IPS DF 19.7 (cell line): ENCODE results near the gene USP7.
"Not testable (repeated sequence)": the region's sequence is repeated elsewhere in the genome, so short reads cannot be mapped to it uniquely, and the experiment has no call there.

Experiments
- DNase-seq: peaks from one replicate; pipeline ENCODE4 v3.0.0-alpha.2; 2013; ENCODE audit warnings: low read depth, low spot score

USP7 gene

DNA sequence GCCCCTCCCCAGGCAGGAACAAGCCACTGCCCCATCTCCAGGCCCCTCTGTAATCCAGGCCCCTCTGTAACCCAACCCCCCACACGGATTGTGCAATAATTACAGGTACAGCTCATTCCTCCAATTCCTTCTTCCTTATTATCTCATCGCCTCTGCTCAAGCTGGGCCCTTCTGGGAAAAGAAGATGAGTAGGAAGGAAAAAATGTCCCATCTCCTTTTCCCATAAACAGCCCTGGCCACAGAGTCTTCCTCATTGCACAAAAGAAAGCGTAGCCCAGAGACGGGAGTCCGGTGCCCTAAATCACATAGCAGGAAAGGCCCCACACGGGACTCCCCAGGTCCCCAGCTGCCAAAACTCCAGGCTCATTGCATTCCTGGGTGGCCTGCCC, 85.2 kb downstream of the USP7 start:
- no peak for DNase-seq

DNA sequence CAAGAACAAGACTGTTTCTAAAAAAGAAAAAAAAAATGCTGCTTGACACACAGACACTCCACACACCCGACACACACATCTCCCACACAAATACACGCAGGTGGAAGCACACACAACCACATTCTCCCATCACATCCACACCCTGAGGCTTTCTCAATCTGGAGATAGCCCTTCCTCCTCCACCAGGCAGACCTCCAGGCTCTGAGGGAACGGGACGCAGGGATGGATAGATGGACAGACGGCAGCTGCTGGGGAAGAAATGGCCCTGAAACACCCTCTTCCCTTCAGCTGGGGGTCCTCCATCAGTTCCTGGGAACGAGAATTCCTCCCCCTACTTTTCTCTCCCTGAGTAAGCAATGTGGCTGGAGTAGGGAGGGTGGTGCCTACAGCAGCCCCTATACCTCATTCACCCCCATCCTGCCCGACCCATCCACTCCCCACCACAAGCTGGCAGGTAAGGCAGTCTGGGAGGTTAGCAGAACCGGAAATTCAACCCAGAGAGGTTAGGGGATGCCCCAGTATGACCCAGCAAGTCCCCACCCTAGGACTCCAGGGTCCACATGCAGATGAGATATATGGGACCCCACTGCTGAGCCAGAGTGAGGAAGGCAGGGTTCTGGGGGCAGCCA, 85.7 kb downstream of the USP7 start:
- DNase-seq: no peak

GRCh38 chr16:8875317-8875716, 88.4 kb downstream of the USP7 start:
- DNase-seq: not testable (repeated sequence)

- DNase-seq: no peak
Measured at GRCh38 chr16:8874388-8874787, 89.3 kb downstream of the USP7 start.

DNA sequence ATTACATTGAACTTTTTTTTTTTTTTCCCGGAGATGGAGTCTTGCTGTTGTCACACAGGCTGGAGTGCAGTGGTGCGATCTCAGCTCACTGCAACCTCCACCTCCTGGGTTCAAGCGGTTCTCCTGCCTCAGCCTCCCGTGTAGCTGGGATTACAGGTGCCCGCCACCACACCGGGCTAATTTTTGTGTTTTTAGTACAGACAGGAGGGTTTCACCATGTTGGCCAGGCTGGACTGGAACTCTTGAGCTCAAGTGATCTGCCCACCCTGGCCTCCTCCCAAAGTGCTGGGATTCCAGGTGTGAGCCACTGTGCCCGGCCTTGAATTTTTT, 89.9 kb downstream of the USP7 start:
- not testable (repeated sequence) for DNase-seq

DNA sequence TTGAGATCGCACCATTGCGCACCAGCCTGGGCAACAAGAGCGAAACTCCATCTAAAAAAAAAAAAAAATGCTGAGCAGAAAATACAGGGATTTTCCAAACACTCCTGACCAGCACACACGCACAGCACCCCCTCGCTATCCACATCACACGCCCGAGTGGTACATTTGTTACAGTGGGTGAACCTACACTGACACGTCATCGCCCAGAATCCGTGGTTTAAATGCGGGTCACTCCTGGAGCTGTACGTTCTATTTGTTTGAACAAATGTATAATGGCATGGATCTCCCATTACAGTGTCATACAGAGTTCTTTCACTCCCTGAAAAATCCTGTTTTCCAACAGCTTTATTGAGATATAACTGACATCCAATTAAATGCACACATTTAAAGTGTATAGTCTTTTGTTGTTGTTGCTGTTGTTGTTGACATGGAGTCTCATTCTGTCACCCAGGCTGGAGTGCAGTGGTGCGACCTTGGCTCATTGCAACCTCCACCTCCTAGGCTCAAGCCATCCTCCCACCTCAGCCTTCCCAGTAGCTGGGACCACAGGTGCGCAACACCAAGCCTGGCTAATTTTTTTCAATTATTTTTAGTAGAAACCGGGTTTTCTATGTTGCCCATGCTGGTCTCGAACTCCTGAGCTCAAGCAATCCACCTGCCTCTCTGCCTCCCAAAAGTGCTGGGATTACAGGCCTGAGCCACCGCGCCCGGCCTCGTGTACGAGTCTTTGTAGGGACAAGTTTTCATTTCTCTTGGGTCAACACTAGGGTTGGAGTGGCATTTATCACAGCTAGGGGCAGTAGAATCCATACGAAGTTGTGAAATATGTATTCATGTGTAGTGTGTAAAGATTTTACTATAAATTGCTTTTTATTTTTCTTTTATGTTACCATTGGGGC, 90.5 kb downstream of the USP7 start:
- DNase-seq: no peak

DNA sequence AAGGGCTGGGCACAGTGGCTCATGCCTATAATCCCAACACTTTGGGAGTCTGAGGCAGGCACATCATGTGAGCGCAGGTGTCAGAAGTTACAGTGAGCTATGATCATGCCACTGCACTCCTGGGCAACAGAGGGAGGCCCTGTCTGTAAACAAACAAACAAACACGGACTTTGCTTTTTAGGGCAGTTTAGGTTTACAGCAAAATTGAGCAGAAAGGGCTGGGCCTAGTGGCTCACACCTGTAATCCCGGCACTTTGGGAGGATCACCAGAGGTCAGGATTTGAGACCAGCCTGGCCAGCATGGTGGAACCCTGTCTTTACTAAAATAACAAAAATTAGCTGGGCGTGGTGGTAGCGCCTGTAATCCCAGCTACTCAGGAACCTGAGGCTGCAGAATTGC, 91.6 kb downstream of the USP7 start:
- DNase-seq: no peak

- not testable (repeated sequence) for DNase-seq
Measured at GRCh38 chr16:8869988-8870241, 93.8 kb downstream of the USP7 start.

GRCh38 chr16:8869212-8869987, 94.3 kb downstream of the USP7 start:
- no peak for DNase-seq

- no peak for DNase-seq
Measured at GRCh38 chr16:8868416-8869211, 95.1 kb downstream of the USP7 start, which contains the start of gene CARHSP1. CARHSP1 (minus strand) TSS chr16:8869006; CDS start chr16:8859328, 9,678 bp downstream.

GRCh38 chr16:8867932-8868415, 95.7 kb downstream of the USP7 start:
- no peak for DNase-seq

DNA sequence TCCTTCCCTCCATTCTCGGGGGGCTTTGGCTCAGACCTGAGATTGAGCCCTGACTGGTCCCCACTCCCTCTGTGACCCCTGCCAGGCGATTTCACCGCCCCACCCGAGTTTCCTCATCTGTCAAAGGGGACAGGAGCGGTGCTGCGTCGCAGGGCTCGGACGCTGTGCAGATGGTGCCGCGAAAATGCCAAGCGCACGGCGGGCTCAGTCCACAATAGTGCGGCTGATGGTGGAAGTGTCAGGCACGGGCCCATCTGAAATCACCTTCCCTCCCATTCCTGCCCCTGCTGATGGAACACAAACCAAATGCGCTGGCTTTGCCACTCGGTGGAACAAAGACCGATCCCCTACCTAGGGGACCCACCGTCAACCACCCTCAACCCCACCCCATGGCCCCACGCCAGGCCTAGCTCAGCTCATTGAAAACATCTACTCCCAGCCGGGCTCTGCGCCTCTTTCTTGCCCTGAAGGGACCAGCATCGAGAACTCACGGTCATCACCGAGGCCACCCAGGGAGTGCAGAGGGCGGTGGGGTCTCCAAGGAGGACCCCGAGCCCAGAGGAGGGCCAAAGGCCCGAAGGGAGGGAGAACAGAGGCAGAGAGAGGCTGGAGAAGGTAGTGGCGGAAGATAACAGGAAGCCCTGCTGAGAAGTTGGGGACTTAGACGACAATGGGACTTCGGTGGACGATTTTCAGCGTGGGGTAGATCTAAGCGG, 96.3 kb downstream of the USP7 start:
- no peak for DNase-seq

- no peak for DNase-seq
Measured at GRCh38 chr16:8866884-8867215, 96.9 kb downstream of the USP7 start.

DNA sequence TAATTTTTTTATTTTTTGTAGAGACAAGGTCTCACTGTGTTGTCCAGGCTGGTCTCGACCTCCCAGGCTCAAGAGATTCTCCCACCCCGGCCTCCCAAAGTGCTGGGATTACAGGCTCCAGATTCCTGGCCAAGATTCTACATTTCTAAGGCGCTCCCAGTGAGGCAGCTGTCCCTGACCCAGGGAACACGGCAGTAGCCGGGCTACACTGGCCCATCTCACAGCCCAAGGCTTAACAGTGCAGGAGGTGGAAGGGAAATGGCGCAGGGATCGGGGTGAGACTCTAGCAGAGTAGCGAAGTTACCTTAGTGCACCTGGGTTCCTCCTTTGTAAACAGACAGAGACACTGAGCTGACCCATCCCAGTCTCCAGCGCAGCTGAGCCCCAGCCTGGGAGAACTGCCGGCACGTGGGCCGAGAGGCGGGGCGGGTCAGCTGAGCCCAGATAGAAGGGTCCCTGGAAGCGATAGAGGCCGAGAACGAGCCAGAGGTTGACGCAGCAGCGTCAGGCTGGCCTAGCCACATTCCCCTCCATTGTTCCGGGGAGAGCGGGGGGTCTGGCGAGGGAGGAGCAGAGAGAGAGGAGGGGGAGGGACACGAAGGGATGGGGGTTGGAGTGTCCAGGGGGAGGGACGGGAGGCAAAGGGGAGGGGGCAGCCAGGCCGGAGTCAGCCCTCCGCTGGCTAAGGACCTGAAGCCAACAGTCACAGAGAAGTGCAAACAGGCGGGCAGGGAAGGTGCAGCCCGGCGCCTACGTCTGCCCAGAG, 97.4 kb downstream of the USP7 start:
- DNase-seq: peak; percentile 78

GRCh38 chr16:8865145-8865882, 98.4 kb downstream of the USP7 start:
- DNase-seq: no peak

DNA sequence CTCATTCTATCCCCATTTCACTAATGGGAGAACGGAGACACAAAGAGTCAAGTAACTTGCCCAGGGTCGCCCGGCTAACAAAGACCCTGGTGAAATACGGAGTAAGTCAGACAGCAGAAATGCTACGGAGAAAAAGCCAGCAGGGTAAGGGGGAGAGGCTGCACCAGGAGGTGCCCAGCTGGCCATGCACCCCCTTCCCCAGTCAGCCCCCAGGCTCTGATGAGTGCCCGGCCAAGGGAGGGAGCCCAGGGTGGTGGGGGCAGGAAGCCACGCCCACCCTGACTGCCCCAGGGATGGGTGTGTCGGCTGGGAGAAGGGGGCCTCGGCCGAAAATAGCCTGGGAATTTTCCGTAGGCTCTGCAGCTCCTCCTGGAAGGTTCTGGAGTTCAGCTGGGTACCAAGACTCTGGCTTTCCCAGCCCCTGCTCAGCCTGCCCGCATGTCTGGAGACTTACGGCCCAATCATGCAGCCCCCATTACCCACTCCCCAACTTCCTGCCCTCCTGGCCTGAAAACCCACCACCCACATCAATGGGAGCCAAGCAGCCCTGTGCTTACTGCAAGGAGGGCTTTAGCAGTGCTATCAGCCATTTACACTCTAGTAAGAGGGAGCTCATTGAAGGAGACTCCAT, 99.1 kb downstream of the USP7 start:
- DNase-seq: no peak

GRCh38 chr16:8863594-8864424, 99.9 kb downstream of the USP7 start:
- no peak for DNase-seq
